ENCODE data around the gene GJA5. TPM values are rescaled to one million over a fixed set of nuclear protein-coding genes. Genes with fewer than 3 reads are reported as not detected.

Gene GJA5
- total RNA-seq, 1 experiment from 2014 or later = not detected

DNA sequence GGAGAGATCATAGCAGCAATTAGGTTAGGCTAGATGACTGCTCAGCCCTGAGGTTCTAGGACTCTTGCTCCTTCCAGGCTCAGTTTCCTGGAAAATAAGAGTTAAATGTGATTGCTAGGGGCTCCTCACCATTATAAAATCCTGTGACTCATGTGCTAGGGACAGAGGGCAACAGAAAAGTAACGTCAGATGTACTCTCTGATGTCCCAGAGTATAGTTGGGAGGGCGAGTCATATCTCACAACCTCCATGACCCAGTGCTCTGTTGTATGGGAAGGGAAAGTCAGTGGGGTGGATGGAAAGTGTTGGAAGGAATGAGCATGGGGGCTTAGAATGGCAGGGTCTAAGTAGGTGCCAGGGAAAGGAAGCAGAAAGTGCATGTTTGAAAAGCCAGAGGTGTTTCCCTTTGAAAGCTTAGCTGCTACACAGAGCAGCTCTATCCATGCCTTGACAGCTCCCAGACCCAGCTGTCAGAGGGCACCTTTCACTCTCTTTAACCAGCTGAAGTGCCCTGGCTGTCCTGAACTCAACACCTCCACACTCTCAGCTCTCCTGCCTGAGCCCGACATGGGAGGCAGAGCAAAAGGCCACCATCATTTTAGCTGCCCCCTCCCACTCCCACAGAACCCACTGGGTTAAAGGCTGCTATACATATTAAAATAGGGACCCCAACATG is 11.6 kb downstream of the GJA5 start:
- Histone ChIP-seq H3K4me1 (ENCODE audit: low read length) (no peaks in the 10 kb centered on the region), H3K9me2 (replicated peaks; ENCODE audit: insufficient read depth, low read length) (no peaks in the 10 kb centered on the region), H2AFZ (ENCODE audit: low read length) (no peak overlapping the region), H3K79me2 (ENCODE audit: low read length) (no peaks in the 10 kb centered on the region), H3K4me2 (ENCODE audit: low read depth, low read length, poor library complexity, severe bottlenecking) (no peak overlapping the region), H3K27ac (ENCODE audit: low read length) (no peak overlapping the region), H3K9me3 (ENCODE audit: low read length) (no peaks in the 10 kb centered on the region), H3K4me3 (ENCODE audit: low read length) (no peak overlapping the region), H3K27me3 (ENCODE audit: low read length) (no peaks in the 10 kb centered on the region), H4K20me1 (ENCODE audit: insufficient read depth, low read depth, low read length) (no peaks in the 10 kb centered on the region), H3K36me3 (ENCODE audit: insufficient read depth, low read length) (no peaks in the 10 kb centered on the region), H3K9ac (ENCODE audit: low read length) (no peak overlapping the region)
- DNase-seq = no peak

DNA sequence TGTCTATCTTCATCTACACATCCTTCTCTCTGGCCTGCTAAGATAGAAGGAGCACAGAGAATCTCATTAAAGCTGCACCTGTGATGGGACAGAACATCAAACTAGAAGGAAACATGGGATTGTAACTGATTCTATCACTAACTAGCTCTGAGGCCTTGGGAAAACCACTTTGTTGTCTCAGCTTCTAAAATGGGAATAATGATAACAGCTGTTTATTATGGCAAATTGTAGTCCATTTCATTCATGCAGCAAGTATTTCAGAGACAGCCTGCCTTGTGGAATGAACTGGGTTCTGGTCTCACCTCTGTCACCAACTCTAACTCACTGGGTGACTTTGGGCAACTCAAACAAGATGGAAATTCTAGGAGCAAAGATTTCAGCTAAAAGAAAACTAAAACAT is 12.4 kb downstream of the GJA5 start:
- Histone ChIP-seq H3K9me2 (replicated peaks; ENCODE audit: insufficient read depth, low read length) (no peaks in the 10 kb centered on the region), H3K4me3 (ENCODE audit: low read length) (no peak overlapping the region), H3K36me3 (ENCODE audit: insufficient read depth, low read length) (no peaks in the 10 kb centered on the region), H3K9me3 (ENCODE audit: low read length) (no peaks in the 10 kb centered on the region), H3K27me3 (ENCODE audit: low read length) (no peaks in the 10 kb centered on the region), H3K27ac (ENCODE audit: low read length) (no peak overlapping the region), H3K9ac (ENCODE audit: low read length) (no peak overlapping the region), H3K4me2 (ENCODE audit: low read depth, low read length, poor library complexity, severe bottlenecking) (no peak overlapping the region), H3K79me2 (ENCODE audit: low read length) (no peaks in the 10 kb centered on the region), H2AFZ (ENCODE audit: low read length) (no peak overlapping the region), H4K20me1 (ENCODE audit: insufficient read depth, low read depth, low read length) (no peaks in the 10 kb centered on the region), H3K4me1 (ENCODE audit: low read length) (no peaks in the 10 kb centered on the region)
- no peak for DNase-seq

DNA sequence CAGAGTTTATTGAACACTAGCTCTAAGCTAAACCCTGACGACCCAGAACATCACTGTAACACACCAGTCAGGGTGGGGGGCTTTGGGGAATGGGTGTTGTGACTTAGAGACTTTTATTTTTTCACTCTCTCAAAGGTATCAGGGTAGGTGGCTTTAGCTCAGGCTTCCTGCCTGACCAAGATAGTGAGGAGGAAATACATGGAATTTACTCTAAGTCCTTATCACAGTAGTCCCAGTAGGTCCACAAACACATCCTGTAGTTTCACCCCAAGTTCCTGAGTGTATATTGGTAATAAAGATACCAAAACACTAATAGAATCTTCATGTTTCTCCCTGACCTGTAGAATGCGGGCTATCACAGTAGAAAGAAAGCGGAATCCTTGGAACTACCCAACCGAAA is 15.1 kb downstream of the GJA5 start:
- Histone ChIP-seq H3K36me3 (ENCODE audit: insufficient read depth, low read length) (no peaks in the 10 kb centered on the region), H3K9ac (ENCODE audit: low read length) (no peak overlapping the region), H2AFZ (ENCODE audit: low read length) (no peak overlapping the region), H3K79me2 (ENCODE audit: low read length) (no peaks in the 10 kb centered on the region), H3K4me2 (ENCODE audit: low read depth, low read length, poor library complexity, severe bottlenecking) (no peak overlapping the region), H3K4me3 (ENCODE audit: low read length) (no peak overlapping the region), H3K27ac (ENCODE audit: low read length) (no peak overlapping the region), H3K9me2 (replicated peaks; ENCODE audit: insufficient read depth, low read length) (no peaks in the 10 kb centered on the region), H3K9me3 (ENCODE audit: low read length) (no peaks in the 10 kb centered on the region), H3K27me3 (ENCODE audit: low read length) (no peaks in the 10 kb centered on the region), H4K20me1 (ENCODE audit: insufficient read depth, low read depth, low read length) (no peaks in the 10 kb centered on the region), H3K4me1 (ENCODE audit: low read length) (no peaks in the 10 kb centered on the region)
- no peak for DNase-seq

DNA sequence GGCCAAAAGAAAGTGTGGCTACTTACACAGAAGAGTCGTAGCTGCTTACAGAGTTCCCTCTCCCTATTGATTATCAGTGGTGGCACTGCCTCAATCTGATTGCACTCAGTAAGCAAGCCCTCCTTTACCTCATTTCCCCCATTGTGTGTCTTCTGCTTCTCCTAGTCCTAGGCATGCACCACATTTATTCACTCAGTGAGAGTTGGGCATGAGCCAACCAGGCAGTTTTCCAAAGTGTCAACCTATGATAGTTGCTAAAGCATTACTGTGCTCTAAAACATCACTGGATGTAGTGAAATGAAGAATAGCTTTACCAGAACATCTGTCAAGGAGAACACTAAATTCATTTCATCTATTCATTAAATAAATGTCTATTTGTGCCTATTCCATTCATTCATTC is 19.3 kb downstream of the GJA5 start:
- no peaks in the 10 kb centered on the region for H3K9me3 ChIP-seq (ENCODE audit: low read length)
- H3K36me3 ChIP-seq (ENCODE audit: insufficient read depth, low read length) = no peaks in the 10 kb centered on the region
- H4K20me1 ChIP-seq (ENCODE audit: insufficient read depth, low read depth, low read length) = no peaks in the 10 kb centered on the region
- no peak overlapping the region for H3K4me3 ChIP-seq (ENCODE audit: low read length)
- H3K9ac ChIP-seq (ENCODE audit: low read length) = no peak overlapping the region
- no peaks in the 10 kb centered on the region for H3K4me1 ChIP-seq (ENCODE audit: low read length)
- no peaks in the 10 kb centered on the region for H3K9me2 ChIP-seq (replicated peaks; ENCODE audit: insufficient read depth, low read length)
- H3K4me2 ChIP-seq (ENCODE audit: low read depth, low read length, poor library complexity, severe bottlenecking) = no peak overlapping the region
- no peaks in the 10 kb centered on the region for H3K27me3 ChIP-seq (ENCODE audit: low read length)
- H3K79me2 ChIP-seq (ENCODE audit: low read length) = no peaks in the 10 kb centered on the region
- H3K27ac ChIP-seq (ENCODE audit: low read length) = no peak overlapping the region
- no peak for DNase-seq
- H2AFZ ChIP-seq (ENCODE audit: low read length) = no peak overlapping the region

DNA sequence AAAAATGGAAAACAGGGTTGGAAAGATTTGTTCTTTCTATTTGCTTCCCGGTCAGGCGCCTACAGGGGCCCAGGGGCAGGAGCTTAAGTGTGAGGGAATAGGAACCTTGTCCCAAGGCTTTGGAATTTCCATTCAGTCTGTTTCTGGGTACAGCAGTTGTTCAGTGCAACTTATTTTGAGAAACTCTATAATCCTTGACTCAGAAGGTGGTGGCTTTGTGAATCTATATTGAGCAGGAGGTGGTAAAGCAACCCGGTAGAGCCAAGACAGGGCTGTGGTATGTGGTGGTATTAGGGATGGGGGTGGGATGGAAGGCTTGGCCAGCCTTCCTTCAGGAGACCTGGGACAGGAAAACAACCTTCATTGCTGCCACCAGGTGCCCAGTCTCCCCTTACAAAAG is 20.0 kb downstream of the GJA5 start:
- no peaks in the 10 kb centered on the region for H3K79me2 ChIP-seq (ENCODE audit: low read length)
- H3K4me1 ChIP-seq (ENCODE audit: low read length) = no peaks in the 10 kb centered on the region
- H3K9me2 ChIP-seq (replicated peaks; ENCODE audit: insufficient read depth, low read length) = no peaks in the 10 kb centered on the region
- no peak for DNase-seq
- H3K27ac ChIP-seq (ENCODE audit: low read length) = no peak overlapping the region
- H2AFZ ChIP-seq (ENCODE audit: low read length) = no peak overlapping the region
- H3K27me3 ChIP-seq (ENCODE audit: low read length) = no peaks in the 10 kb centered on the region
- H3K4me2 ChIP-seq (ENCODE audit: low read depth, low read length, poor library complexity, severe bottlenecking) = no peak overlapping the region
- no peak overlapping the region for H3K4me3 ChIP-seq (ENCODE audit: low read length)
- H3K9ac ChIP-seq (ENCODE audit: low read length) = no peak overlapping the region
- no peaks in the 10 kb centered on the region for H3K9me3 ChIP-seq (ENCODE audit: low read length)
- H4K20me1 ChIP-seq (ENCODE audit: insufficient read depth, low read depth, low read length) = no peaks in the 10 kb centered on the region
- no peaks in the 10 kb centered on the region for H3K36me3 ChIP-seq (ENCODE audit: insufficient read depth, low read length)

DNA sequence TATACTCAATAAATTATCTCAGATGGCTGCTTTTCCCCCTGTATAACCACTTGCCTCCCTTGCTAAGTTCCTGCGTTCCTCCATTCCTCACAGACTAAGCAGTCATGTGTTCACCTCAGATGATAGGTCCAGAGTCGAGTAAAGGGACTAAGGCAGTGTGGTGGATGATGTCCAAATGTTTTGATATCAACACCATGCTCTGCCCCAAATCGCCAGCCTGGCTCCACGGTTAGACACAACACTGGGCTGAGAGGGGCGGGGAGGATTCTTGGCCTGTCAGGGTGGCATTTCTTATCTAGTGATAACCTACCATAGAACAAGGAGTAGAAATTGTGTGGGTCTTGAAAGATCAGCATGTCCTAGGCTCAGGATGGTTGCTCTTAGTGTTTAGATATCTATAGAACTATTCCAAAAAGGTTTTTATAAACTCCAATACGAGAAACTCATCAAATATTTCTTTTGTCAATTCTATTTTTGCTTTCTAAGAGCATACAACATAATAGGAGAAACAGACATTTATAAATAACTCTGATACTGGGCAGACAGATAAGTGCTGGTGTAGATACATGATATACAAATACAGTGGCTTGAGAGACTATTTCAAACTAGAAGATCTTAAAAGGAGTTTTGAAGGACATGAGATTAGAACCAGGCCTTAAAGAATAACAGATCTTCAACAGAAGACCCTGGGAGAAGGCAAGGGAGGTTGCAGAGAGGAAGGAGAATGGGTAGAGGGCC is 21.5 kb downstream of the GJA5 start:
- no peak for DNase-seq
- no peak overlapping the region for H3K27ac ChIP-seq (ENCODE audit: low read length)
- no peak overlapping the region for H3K4me3 ChIP-seq (ENCODE audit: low read length)
- no peak overlapping the region for H3K4me2 ChIP-seq (ENCODE audit: low read depth, low read length, poor library complexity, severe bottlenecking)
- no peaks in the 10 kb centered on the region for H3K79me2 ChIP-seq (ENCODE audit: low read length)
- H4K20me1 ChIP-seq (ENCODE audit: insufficient read depth, low read depth, low read length) = no peaks in the 10 kb centered on the region
- H3K9ac ChIP-seq (ENCODE audit: low read length) = no peak overlapping the region
- H2AFZ ChIP-seq (ENCODE audit: low read length) = no peak overlapping the region
- no peaks in the 10 kb centered on the region for H3K9me2 ChIP-seq (replicated peaks; ENCODE audit: insufficient read depth, low read length)
- no peaks in the 10 kb centered on the region for H3K27me3 ChIP-seq (ENCODE audit: low read length)
- no peaks in the 10 kb centered on the region for H3K9me3 ChIP-seq (ENCODE audit: low read length)
- H3K36me3 ChIP-seq (ENCODE audit: insufficient read depth, low read length) = no peaks in the 10 kb centered on the region
- H3K4me1 ChIP-seq (ENCODE audit: low read length) = no peaks in the 10 kb centered on the region

DNA sequence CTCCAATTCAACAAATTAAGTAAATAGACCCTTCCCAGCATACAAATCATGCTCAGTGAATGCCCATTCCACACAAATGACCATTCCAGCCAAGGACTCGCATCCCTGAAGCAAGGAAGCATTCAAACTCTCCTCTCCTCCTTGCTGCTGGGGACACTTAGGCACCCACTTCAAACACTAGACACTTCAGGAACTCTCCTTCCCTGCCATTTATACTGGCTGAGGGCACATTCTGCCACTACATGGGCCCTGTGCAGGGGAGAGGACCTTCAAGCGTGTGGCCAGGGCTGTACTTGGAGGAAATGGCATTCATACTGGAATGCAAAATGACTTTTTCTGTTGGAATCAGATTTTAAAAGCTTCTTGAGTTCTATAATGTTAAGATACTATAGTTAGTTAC is 22.3 kb downstream of the GJA5 start:
- Histone ChIP-seq H4K20me1 (ENCODE audit: insufficient read depth, low read depth, low read length) (no peaks in the 10 kb centered on the region), H3K27ac (ENCODE audit: low read length) (no peak overlapping the region), H3K4me3 (ENCODE audit: low read length) (no peak overlapping the region), H3K4me2 (ENCODE audit: low read depth, low read length, poor library complexity, severe bottlenecking) (no peak overlapping the region), H2AFZ (ENCODE audit: low read length) (no peak overlapping the region), H3K9ac (ENCODE audit: low read length) (no peak overlapping the region), H3K36me3 (ENCODE audit: insufficient read depth, low read length) (no peaks in the 10 kb centered on the region), H3K4me1 (ENCODE audit: low read length) (no peaks in the 10 kb centered on the region), H3K79me2 (ENCODE audit: low read length) (no peaks in the 10 kb centered on the region), H3K9me2 (replicated peaks; ENCODE audit: insufficient read depth, low read length) (no peaks in the 10 kb centered on the region), H3K9me3 (ENCODE audit: low read length) (no peaks in the 10 kb centered on the region), H3K27me3 (ENCODE audit: low read length) (no peaks in the 10 kb centered on the region)
- no peak for DNase-seq

DNA sequence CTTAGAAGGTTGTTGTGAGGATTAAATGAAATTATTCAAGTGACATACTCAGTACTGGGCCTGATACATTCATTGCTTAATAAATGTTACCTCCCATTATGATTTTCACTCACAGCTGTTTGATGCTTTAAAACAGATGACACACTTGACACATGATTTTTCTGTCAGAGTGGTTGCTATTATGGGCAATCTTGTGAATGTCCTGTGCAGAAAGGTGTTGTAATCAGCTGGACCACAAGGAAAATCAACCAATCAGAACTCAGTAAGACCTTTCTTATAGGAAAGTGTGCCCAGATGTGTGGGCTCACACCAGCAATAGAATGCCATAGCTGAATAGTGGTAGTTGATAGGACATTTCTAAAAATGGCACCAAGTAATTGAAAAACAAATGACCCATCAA is 23.5 kb downstream of the GJA5 start:
- no peaks in the 10 kb centered on the region for H3K4me1 ChIP-seq (ENCODE audit: low read length)
- H3K79me2 ChIP-seq (ENCODE audit: low read length) = no peaks in the 10 kb centered on the region
- no peak overlapping the region for H3K4me2 ChIP-seq (ENCODE audit: low read depth, low read length, poor library complexity, severe bottlenecking)
- H3K4me3 ChIP-seq (ENCODE audit: low read length) = no peak overlapping the region
- H2AFZ ChIP-seq (ENCODE audit: low read length) = no peak overlapping the region
- no peaks in the 10 kb centered on the region for H3K36me3 ChIP-seq (ENCODE audit: insufficient read depth, low read length)
- no peaks in the 10 kb centered on the region for H3K9me3 ChIP-seq (ENCODE audit: low read length)
- DNase-seq = no peak
- no peaks in the 10 kb centered on the region for H3K9me2 ChIP-seq (replicated peaks; ENCODE audit: insufficient read depth, low read length)
- no peaks in the 10 kb centered on the region for H3K27me3 ChIP-seq (ENCODE audit: low read length)
- no peak overlapping the region for H3K27ac ChIP-seq (ENCODE audit: low read length)
- no peaks in the 10 kb centered on the region for H4K20me1 ChIP-seq (ENCODE audit: insufficient read depth, low read depth, low read length)
- H3K9ac ChIP-seq (ENCODE audit: low read length) = no peak overlapping the region
